ENCODE results near the gene ARPC2. TPM values are rescaled to one million over a fixed set of nuclear protein-coding genes. Genes with fewer than 3 reads are reported as not detected.

Gene ARPC2
- total and polyA plus RNA-seq, 7 donors: 235 to 517 (median 267) TPM

DNA sequence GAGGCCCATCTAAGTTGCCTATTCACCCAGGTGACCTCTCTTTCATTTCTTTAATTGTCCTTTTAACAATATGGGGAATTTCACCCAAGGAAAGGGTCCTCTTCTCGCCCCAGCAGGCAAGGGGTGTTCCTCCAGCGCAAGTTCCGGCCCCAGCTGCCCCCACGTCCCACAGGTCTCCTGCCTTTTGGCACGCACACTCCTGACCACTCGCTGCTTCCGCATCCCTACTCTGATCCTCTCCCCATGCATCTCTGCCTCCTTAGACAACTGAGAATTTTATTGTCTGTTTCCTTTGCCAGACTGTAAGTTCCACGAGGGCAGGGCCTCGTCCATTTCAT is 684 bp upstream of the ARPC2 start:
- intact Hi-C loops (cut with DNase I): loop anchor here (1.0 kb wide), 1 partner anchor 29 kb away; no protein-coding TSS in a partner anchor
- DNase-seq: peak; percentile 69
- no peaks in the 10 kb centered on the region for H3K36me3 ChIP-seq
- H3K9me3 ChIP-seq: no peaks in the 10 kb centered on the region
- TF ChIP-seq POLR2AphosphoS5 (IDR thresholded peaks at IDR 0.05): no peak
- H3K4me1 ChIP-seq: peaks cover 0 to 41% (median 36%) of the 10 kb centered on the region in 4 donors
- H3K4me3 ChIP-seq: peak overlapping the region; percentile 67 to 99 (median 86)
- peak overlapping the region; percentile 91 to 97 (median 94) for H3K27ac ChIP-seq
- H3K27me3 ChIP-seq: no peaks in the 10 kb centered on the region
- 70 to 71% methylated on average over 9 of the region's 9 CpGs for WGBS, 2 donors

- intact Hi-C loops (cut with DNase I): loop anchor here (2.0 kb wide), 1 partner anchor 41 kb away; no protein-coding TSS in a partner anchor
- TF ChIP-seq POLR2AphosphoS5 (IDR thresholded peaks at IDR 0.05) (peak in 1 of 4 donors; percentile 14), CTCF (IDR thresholded peaks at IDR 0.05) (no peak)
- DNase-seq: peak; percentile 83
- Histone ChIP-seq H3K27ac (peak overlapping the region; percentile 91 to 97 (median 94)), H3K4me1 (peaks cover 0 to 55% (median 49%) of the 10 kb centered on the region in 4 donors), H3K9me3 (no peaks in the 10 kb centered on the region), H3K27me3 (no peaks in the 10 kb centered on the region), H3K4me3 (peak overlapping the region; percentile 67 to 99 (median 86)), H3K36me3 (no peaks in the 10 kb centered on the region)
- 0 to 1% methylated on average over 47 of the region's 47 CpGs for WGBS, 2 donors
These were observed 625 bp downstream of the ARPC2 start for GRCh38 chr2:218217360-218218267.

DNA sequence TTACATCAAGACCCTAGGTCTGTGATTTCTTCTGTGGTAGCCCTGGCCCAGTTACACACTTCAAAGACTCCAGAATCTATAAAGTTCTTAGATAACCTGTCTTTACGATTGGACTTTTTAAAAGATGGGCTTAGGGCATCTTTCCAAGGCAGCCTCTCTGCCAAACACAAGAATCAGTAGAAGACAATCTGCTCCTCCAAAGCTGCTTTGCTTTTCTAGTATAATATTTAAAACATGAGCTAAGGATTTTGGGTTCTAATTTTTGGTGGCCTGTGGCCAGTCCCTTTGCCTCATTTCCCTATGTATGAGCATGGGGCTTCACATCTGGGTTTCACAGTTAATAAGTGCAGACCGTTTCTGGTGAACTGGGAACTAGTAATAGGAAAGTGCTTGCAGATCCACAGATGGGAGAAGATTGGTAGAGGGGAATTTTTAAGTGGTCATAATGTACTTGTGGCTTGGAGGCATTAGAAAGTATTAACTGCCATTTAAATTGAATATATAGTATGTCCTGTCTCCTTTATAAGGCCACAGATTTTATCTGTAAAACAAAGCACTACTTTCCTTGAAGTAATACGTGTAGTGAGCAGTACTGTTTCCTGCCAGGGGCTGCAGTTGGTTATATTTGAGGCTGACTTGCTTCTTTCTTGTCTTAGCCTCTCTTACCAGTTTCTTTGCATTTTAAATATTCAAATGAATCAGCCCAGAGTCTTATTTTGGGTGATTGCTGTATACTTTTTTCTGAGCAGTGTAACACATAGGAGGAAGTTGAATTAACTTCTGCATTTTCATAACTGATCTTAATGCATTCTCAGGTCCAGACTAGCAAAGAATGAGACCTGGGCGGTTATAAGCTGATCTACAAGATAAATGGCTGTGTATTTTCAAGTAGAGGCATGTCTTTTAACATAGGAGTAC is 1.5 kb downstream of the ARPC2 start:
- DNase-seq: no peak
- peaks cover 0 to 64% (median 57%) of the 10 kb centered on the region in 4 donors for H3K4me1 ChIP-seq

GRCh38 chr2:218219934-218220333 is 2.9 kb downstream of the ARPC2 start:
- intact Hi-C loops (cut with DNase I): loop anchor here (2.0 kb wide), 1 partner anchor 39 kb away; no protein-coding TSS in a partner anchor
- Histone ChIP-seq H3K4me3 (peak overlapping the region in 2 of 4 donors; percentile 4 to 75), H3K27ac (peak overlapping the region in 3 of 4 donors; percentile 92 to 97 (median 96)), H3K36me3 (peaks cover 0 to 5% (median 0%) of the 10 kb centered on the region in 4 donors), H3K27me3 (no peaks in the 10 kb centered on the region), H3K9me3 (no peaks in the 10 kb centered on the region), H3K4me1 (peaks cover 0 to 75% (median 65%) of the 10 kb centered on the region in 4 donors)
- TF ChIP-seq EP300 (IDR thresholded peaks at IDR 0.05): no peak
- no peak for TF ChIP-seq POLR2A (IDR thresholded peaks at IDR 0.05)
- TF ChIP-seq POLR2AphosphoS5 (IDR thresholded peaks at IDR 0.05): no peak
- TF ChIP-seq CTCF (IDR thresholded peaks at IDR 0.05): no peak
- no peak for DNase-seq
- 35 to 74% methylated on average over 2 of the region's 2 CpGs for WGBS, 2 donors

More for the DNA sequence above, 1.5 kb downstream of the ARPC2 start:
- WGBS, 2 donors: 15 to 19% methylated on average over 4 of the region's 4 CpGs
- Histone ChIP-seq H3K4me3 (peak overlapping the region; percentile 67 to 99 (median 86)), H3K9me3 (no peaks in the 10 kb centered on the region), H3K27me3 (no peaks in the 10 kb centered on the region), H3K36me3 (no peaks in the 10 kb centered on the region), H3K27ac (peak overlapping the region; percentile 91 to 97 (median 94))
- intact Hi-C loops (cut with DNase I): loop anchor here (2.0 kb wide), 1 partner anchor 40 kb away; no protein-coding TSS in a partner anchor
- TF ChIP-seq POLR2AphosphoS5 (IDR thresholded peaks at IDR 0.05) (no peak), CTCF (IDR thresholded peaks at IDR 0.05) (no peak), EP300 (IDR thresholded peaks at IDR 0.05) (no peak), POLR2A (IDR thresholded peaks at IDR 0.05) (no peak)
